Mesenchymal stem cell (in vitro differentiated cells and primary cell): ENCODE measurements around the gene TUBA4A.

Experiments
- DNase-seq: peaks from one replicate; pipeline ENCODE4 v3.0.0-alpha.2; 2013
- H2AFZ ChIP-seq: one replicate; pipeline ENCODE4 v1.6.1; 2013; ENCODE audit warnings: low read depth, mild to moderate bottlenecking, control low read depth, inconsistent platforms, low read length, moderate library complexity
- H2AK5ac ChIP-seq: 2 replicates; pipeline ENCODE4 v1.6.1; 2013; ENCODE audit warnings: low read length, moderate library complexity, mild to moderate bottlenecking, inconsistent platforms; ENCODE audit not compliant: severe bottlenecking
- H2BK120ac ChIP-seq: one replicate; pipeline ENCODE4 v1.6.1; 2013; ENCODE audit warnings: low read depth, mild to moderate bottlenecking, inconsistent platforms, low read length, moderate library complexity
- H2BK12ac ChIP-seq, 2 experiments: one replicate each; pipeline ENCODE4 v1.6.1; 2013; ENCODE audit warnings: inconsistent platforms in 2 of 2, low read length in 2 of 2, mild to moderate bottlenecking in 2 of 2, moderate library complexity in 2 of 2, control low read depth in 1 of 2
- H2BK15ac ChIP-seq: one replicate; pipeline ENCODE4 v1.6.1; 2013; ENCODE audit warnings: mild to moderate bottlenecking, low read depth, inconsistent platforms; ENCODE audit not compliant: poor library complexity, severe bottlenecking
- H2BK5ac ChIP-seq: 2 replicates; pipeline ENCODE4 v1.6.1; 2013; ENCODE audit warnings: low read depth, mild to moderate bottlenecking, low read length, control low read depth, inconsistent platforms; ENCODE audit not compliant: poor library complexity, severe bottlenecking
- H3K14ac ChIP-seq, 2 experiments: one replicate each; pipeline ENCODE4 v1.6.1; 2013; ENCODE audit warnings: inconsistent platforms in 2 of 2, low read length in 2 of 2, control low read depth in 1 of 2, mild to moderate bottlenecking in 1 of 2, moderate library complexity in 1 of 2
- H3K18ac ChIP-seq, 2 experiments: one replicate each; pipeline ENCODE4 v1.6.1; 2013; ENCODE audit warnings: inconsistent platforms in 2 of 2, low read length in 2 of 2, control low read depth in 1 of 2, low read depth in 1 of 2, mild to moderate bottlenecking in 1 of 2
- H3K23ac ChIP-seq, 2 experiments: one replicate each; pipeline ENCODE4 v1.6.1; 2013; ENCODE audit warnings: inconsistent platforms in 2 of 2, low read length in 2 of 2, mild to moderate bottlenecking in 2 of 2, moderate library complexity in 2 of 2, control low read depth in 1 of 2
- H3K27ac ChIP-seq: 2 replicates; pipeline ENCODE4 v1.5.1; 2013; ENCODE audit warnings: mild to moderate bottlenecking, moderate library complexity, low read length, control low read depth, inconsistent platforms; ENCODE audit not compliant: poor library complexity, severe bottlenecking
- H3K27me3 ChIP-seq, 2 experiments: 2 replicates each; pipeline versions ENCODE4 v1.6.1 to v1.7.0; 2013; ENCODE audit warnings: low read length in 2 of 2, mild to moderate bottlenecking in 2 of 2, moderate library complexity in 2 of 2, control low read depth in 1 of 2, inconsistent platforms in 1 of 2; ENCODE audit not compliant: control insufficient read depth in 1 of 2, insufficient read depth in 1 of 2
- H3K36me3 ChIP-seq, 2 experiments: 2 replicates each; pipeline versions ENCODE4 v1.6.1 to v1.7.0; 2013; ENCODE audit warnings: low read length in 2 of 2, control low read depth in 1 of 2, inconsistent platforms in 1 of 2, low read depth in 1 of 2, mild to moderate bottlenecking in 1 of 2; ENCODE audit not compliant: insufficient read depth in 2 of 2, control insufficient read depth in 1 of 2
- H3K4ac ChIP-seq, 2 experiments: one replicate each; pipeline ENCODE4 v1.6.1; 2013; ENCODE audit warnings: inconsistent platforms in 2 of 2, low read length in 2 of 2, mild to moderate bottlenecking in 2 of 2, moderate library complexity in 2 of 2, control low read depth in 1 of 2, low read depth in 1 of 2
- H3K4me1 ChIP-seq: 2 replicates; pipeline ENCODE4 v1.6.1; 2013; ENCODE audit warnings: low read depth, low read length, control low read depth; ENCODE audit not compliant: control insufficient read depth, insufficient read depth
- H3K4me2 ChIP-seq: 2 replicates; pipeline ENCODE4 v1.6.1; 2013; ENCODE audit warnings: low read length, mild to moderate bottlenecking, inconsistent platforms; ENCODE audit not compliant: poor library complexity, severe bottlenecking
- H3K4me3 ChIP-seq, 2 experiments: 2 replicates each; pipeline versions ENCODE4 v1.5.1 to v1.7.0; 2013; ENCODE audit warnings: low read length in 2 of 2, mild to moderate bottlenecking in 2 of 2, control low read depth in 1 of 2, low read depth in 1 of 2; ENCODE audit not compliant: insufficient read depth in 1 of 2
- H3K79me1 ChIP-seq: replicated peaks from 2 replicates; pipeline ENCODE4 v1.6.1; 2013; ENCODE audit warnings: mild to moderate bottlenecking, control low read depth, low read length, inconsistent platforms; ENCODE audit not compliant: poor library complexity, severe bottlenecking
- H3K9ac ChIP-seq: 2 replicates; pipeline ENCODE4 v1.7.0; 2013; ENCODE audit warnings: mild to moderate bottlenecking, low read length, moderate library complexity
- H3K9me3 ChIP-seq: 2 replicates; pipeline ENCODE4 v1.7.0; 2013; ENCODE audit warnings: mild to moderate bottlenecking, low read length; ENCODE audit not compliant: control insufficient read depth
- H4K8ac ChIP-seq: one replicate; pipeline ENCODE4 v1.6.1; 2013; ENCODE audit warnings: inconsistent platforms, mild to moderate bottlenecking, low read length, moderate library complexity
- H4K91ac ChIP-seq: one replicate; pipeline ENCODE4 v1.6.1; 2013; ENCODE audit warnings: mild to moderate bottlenecking, low read length, inconsistent platforms
- WGBS: methylation state at CpG from one replicate; pipeline ENCODE4 v1.1.7; 2013; ENCODE audit warnings: mixed read lengths; 5-methylcytosine and 5-hydroxymethylcytosine counted together

Gene TUBA4A

DNA sequence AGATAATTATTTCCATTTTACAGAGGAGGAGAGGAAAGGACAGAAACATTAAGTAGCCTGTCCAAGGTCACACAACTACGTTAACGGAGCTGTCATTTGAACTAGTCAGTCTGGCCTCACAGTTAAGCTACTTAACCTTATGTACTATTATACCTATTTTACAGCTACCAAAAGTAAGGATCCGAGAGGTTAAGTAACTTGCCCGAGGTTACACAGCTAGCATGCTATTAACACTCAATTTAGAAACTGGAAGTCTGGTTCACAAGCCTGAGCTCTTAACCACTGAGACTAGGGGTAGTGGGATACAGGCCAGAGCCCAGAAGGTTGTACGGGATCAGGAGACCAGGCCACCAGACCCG lies 8.9 kb downstream of the TUBA4A start:
- H3K4me3 ChIP-seq = peak overlapping the region; percentile 75 to 96
- peaks cover 25% of the 10 kb centered on the region for H3K4me1 ChIP-seq
- peak overlapping the region; percentile 74 for H3K27ac ChIP-seq
- H4K91ac ChIP-seq = peak overlapping the region; percentile 34
- peaks cover 22 to 40% of the 10 kb centered on the region in 2 experiments for H3K36me3 ChIP-seq
- WGBS = 45% methylated on average over 4 of the region's 6 CpGs
- H3K18ac ChIP-seq = peak overlapping the region; percentile 38 to 48
- peak overlapping the region; percentile 74 for H2AFZ ChIP-seq
- no peak overlapping the region for H2AK5ac ChIP-seq
- H2BK12ac ChIP-seq = no peak overlapping the region
- H3K14ac ChIP-seq = no peak overlapping the region
- H2BK15ac ChIP-seq = no peak overlapping the region
- no peak overlapping the region for H3K23ac ChIP-seq
- no peak for DNase-seq
- peak overlapping the region; percentile 87 for H3K4me2 ChIP-seq
- H3K27me3 ChIP-seq = no peaks in the 10 kb centered on the region
- no peak overlapping the region for H2BK5ac ChIP-seq
- peaks cover 16% of the 10 kb centered on the region for H3K79me1 ChIP-seq
- no peaks in the 10 kb centered on the region for H3K9me3 ChIP-seq
- H2BK120ac ChIP-seq = no peak overlapping the region
- no peak overlapping the region for H3K4ac ChIP-seq
- H3K9ac ChIP-seq = peak overlapping the region; percentile 99
- H4K8ac ChIP-seq = peak overlapping the region; percentile 93

DNA sequence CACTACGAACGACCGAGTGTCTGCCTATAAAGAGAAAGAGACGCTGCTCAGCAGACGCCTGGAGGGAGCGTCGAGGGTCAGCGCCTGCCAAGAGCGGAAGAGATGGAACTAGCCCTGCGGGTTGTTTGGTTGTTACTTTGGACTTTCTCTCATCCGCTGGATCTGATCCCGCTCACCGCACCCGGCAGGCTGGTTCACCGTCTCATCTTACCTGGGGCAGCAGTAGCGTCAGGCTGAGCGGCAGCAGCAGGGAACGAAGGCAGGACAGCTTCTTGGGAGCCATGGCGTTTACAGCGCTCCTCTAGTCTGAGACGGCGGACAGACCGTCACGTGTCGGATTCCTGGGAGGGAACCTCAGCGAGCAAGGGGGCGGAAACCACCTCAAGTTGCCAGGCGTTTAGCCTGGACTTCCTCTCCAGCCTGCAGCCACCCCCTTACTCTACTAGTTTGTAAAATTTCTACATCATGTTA lies 10.4 kb downstream of the TUBA4A start:
- no peak overlapping the region for H2BK120ac ChIP-seq
- H3K4me2 ChIP-seq = no peak overlapping the region
- peaks cover 14% of the 10 kb centered on the region for H3K4me1 ChIP-seq
- H2BK12ac ChIP-seq = no peak overlapping the region
- no peaks in the 10 kb centered on the region for H3K27me3 ChIP-seq
- no peak overlapping the region for H4K8ac ChIP-seq
- H2BK5ac ChIP-seq = no peak overlapping the region
- H2AK5ac ChIP-seq = no peak overlapping the region
- peaks cover 16% of the 10 kb centered on the region for H3K79me1 ChIP-seq
- DNase-seq = no peak
- H3K36me3 ChIP-seq = peaks cover 20 to 47% of the 10 kb centered on the region in 2 experiments
- H3K4ac ChIP-seq = no peak overlapping the region
- 83% methylated on average over 28 of the region's 28 CpGs for WGBS
- no peak overlapping the region for H3K14ac ChIP-seq
- peak overlapping the region; percentile 70 for H3K9ac ChIP-seq
- H4K91ac ChIP-seq = no peak overlapping the region
- H3K9me3 ChIP-seq = no peaks in the 10 kb centered on the region
- H3K27ac ChIP-seq = no peak overlapping the region
- no peak overlapping the region for H2AFZ ChIP-seq
- no peak overlapping the region for H3K18ac ChIP-seq
- no peak overlapping the region for H3K23ac ChIP-seq
- H2BK15ac ChIP-seq = peak overlapping the region; percentile 20
- H3K4me3 ChIP-seq = peak overlapping the region in 1 of 2 experiments; percentile 72

DNA sequence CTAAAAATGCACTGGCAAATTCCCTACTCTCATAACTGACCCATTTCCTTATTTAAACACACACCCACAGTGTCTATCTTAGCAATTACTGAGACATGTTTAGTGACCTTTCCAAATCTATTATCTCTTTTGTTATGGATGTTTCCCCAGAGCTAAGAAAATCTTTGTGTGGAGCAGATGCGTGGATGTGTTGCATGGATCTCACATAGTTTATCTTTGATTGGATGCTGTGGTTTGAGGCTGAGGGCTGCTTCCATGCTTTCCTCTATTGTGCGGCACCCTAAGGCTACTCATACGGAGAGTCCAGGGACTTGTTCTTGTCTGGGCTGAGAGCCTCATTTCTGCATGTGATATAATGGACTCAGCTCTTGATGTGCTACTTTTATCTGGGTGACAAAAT lies 19.4 kb downstream of the TUBA4A start:
- no peaks in the 10 kb centered on the region for H3K4me1 ChIP-seq
- no peak overlapping the region for H3K9ac ChIP-seq
- H3K4me2 ChIP-seq = no peak overlapping the region
- H3K23ac ChIP-seq = no peak overlapping the region
- peaks cover 31% of the 10 kb centered on the region for H3K79me1 ChIP-seq
- H4K91ac ChIP-seq = no peak overlapping the region
- H3K14ac ChIP-seq = no peak overlapping the region
- H2BK12ac ChIP-seq = no peak overlapping the region
- H3K27ac ChIP-seq = no peak overlapping the region
- no peak overlapping the region for H4K8ac ChIP-seq
- no peak for DNase-seq
- no peak overlapping the region for H2BK15ac ChIP-seq
- no peak overlapping the region for H2BK120ac ChIP-seq
- no peaks in the 10 kb centered on the region for H3K9me3 ChIP-seq
- no peak overlapping the region for H3K4me3 ChIP-seq
- no peak overlapping the region for H2AK5ac ChIP-seq
- 92% methylated on average over 3 of the region's 3 CpGs for WGBS
- H3K4ac ChIP-seq = no peak overlapping the region
- no peak overlapping the region for H3K18ac ChIP-seq
- H3K36me3 ChIP-seq = peaks cover 43 to 78% of the 10 kb centered on the region in 2 experiments
- no peak overlapping the region for H2AFZ ChIP-seq
- no peaks in the 10 kb centered on the region for H3K27me3 ChIP-seq
- no peak overlapping the region for H2BK5ac ChIP-seq

DNA sequence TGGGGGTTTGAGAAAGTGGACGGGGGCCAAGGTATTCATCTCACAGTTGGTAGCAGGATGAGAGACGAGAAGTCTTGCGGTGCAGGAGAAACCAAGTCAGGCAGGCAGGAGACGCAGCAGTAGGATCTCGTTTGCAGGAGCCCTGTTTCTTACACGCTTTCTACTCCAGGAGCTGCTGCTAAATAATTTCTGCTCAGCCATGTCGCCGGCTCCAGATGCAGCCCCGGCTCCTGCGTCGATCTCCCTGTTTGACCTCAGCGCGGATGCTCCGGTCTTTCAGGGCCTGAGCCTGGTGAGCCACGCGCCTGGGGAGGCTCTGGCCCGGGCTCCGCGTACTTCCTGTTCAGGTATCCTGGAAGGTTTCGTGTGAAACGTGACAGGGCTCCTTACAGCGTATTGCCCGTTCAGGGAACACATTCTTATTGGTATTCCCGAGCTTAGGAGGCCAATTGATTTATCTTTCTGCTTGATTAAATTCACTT lies 23.6 kb downstream of the TUBA4A start:
- H2BK12ac ChIP-seq = peak overlapping the region in 1 of 2 experiments; percentile 23
- H3K79me1 ChIP-seq = peaks cover 46% of the 10 kb centered on the region
- H3K9me3 ChIP-seq = no peaks in the 10 kb centered on the region
- H3K4ac ChIP-seq = peak overlapping the region in 1 of 2 experiments; percentile 22
- H3K27me3 ChIP-seq = no peaks in the 10 kb centered on the region
- H2BK5ac ChIP-seq = no peak overlapping the region
- H2BK120ac ChIP-seq = no peak overlapping the region
- H3K4me3 ChIP-seq = peak overlapping the region; percentile 83 to 94
- H3K4me2 ChIP-seq = peak overlapping the region; percentile 89
- peak overlapping the region; percentile 96 for H3K9ac ChIP-seq
- H2AFZ ChIP-seq = peak overlapping the region; percentile 81
- H3K4me1 ChIP-seq = peaks cover 12% of the 10 kb centered on the region
- DNase-seq = peak; percentile 67
- H4K91ac ChIP-seq = no peak overlapping the region
- H3K18ac ChIP-seq = peak overlapping the region in 1 of 2 experiments; percentile 68
- no peak overlapping the region for H2BK15ac ChIP-seq
- no peak overlapping the region for H4K8ac ChIP-seq
- peak overlapping the region; percentile 44 for H3K27ac ChIP-seq
- peak overlapping the region in 1 of 2 experiments; percentile 38 for H3K14ac ChIP-seq
- H3K36me3 ChIP-seq = peaks cover 36 to 54% of the 10 kb centered on the region in 2 experiments
- H2AK5ac ChIP-seq = no peak overlapping the region
- peak overlapping the region in 1 of 2 experiments; percentile 90 for H3K23ac ChIP-seq
- WGBS = 0% methylated on average over 24 of the region's 24 CpGs
